Measurements from ENCODE around the gene SERGEF.

DNA sequence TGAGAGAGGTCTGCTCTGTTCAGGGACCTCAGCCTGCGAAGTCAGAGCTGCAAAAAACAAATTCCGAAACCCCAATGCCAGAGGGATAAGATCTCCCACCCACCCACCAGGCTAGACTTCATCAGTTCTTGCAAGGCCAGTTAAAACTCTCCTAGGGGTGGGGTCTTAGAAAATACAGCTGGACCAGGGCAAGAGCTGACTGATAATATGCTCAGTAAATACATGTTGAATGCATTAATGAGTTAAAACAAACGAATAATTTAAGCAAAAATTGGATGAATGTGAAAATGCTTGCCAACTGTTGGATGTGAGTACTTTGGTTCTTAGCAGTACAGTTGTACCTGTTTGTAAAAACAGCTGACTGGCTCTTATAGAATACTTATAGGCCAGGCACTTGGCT lies 129.8 kb downstream of the SERGEF start:
- no peak for TF ChIP-seq POLR2AphosphoS5 (IDR thresholded peaks at IDR 0.05)
- TF ChIP-seq, protein P1, sequence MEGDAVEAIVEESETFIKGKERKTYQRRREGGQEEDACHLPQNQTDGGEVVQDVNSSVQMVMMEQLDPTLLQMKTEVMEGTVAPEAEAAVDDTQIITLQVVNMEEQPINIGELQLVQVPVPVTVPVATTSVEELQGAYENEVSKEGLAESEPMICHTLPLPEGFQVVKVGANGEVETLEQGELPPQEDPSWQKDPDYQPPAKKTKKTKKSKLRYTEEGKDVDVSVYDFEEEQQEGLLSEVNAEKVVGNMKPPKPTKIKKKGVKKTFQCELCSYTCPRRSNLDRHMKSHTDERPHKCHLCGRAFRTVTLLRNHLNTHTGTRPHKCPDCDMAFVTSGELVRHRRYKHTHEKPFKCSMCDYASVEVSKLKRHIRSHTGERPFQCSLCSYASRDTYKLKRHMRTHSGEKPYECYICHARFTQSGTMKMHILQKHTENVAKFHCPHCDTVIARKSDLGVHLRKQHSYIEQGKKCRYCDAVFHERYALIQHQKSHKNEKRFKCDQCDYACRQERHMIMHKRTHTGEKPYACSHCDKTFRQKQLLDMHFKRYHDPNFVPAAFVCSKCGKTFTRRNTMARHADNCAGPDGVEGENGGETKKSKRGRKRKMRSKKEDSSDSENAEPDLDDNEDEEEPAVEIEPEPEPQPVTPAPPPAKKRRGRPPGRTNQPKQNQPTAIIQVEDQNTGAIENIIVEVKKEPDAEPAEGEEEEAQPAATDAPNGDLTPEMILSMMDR (IDR thresholded peaks at IDR 0.05): no peak
- TF ChIP-seq EP300 (IDR thresholded peaks at IDR 0.05): no peak
- no peak for TF ChIP-seq POLR2A (IDR thresholded peaks at IDR 0.05)
